Activated CD8-positive, alpha-beta memory T cell treated with anti-CD3 and anti-CD28 coated beads, Interleukin-2, amount 50 U/mL, for 48 hours (primary cell): ENCODE results near the gene ATPAF2.
A peak's percentile ranks its signal among the peaks of the same experiment; 100 is the strongest.
"Not testable (repeated sequence)": the region's sequence is repeated elsewhere in the genome, so short reads cannot be mapped to it uniquely, and the experiment has no call there.

Experiments
- DNase-seq: peaks from one replicate; pipeline ENCODE4 v3.0.0-alpha.2; 2020

ATPAF2 gene

GRCh38 chr17:18009609-18010420, 29.2 kb downstream of the ATPAF2 start:
- DNase-seq = no peak

- no peak for DNase-seq
These were observed 30.3 kb downstream of the ATPAF2 start for GRCh38 chr17:18008496-18009268.

- no peak for DNase-seq
These were observed 32.3 kb downstream of the ATPAF2 start for GRCh38 chr17:18006495-18007239.

DNA sequence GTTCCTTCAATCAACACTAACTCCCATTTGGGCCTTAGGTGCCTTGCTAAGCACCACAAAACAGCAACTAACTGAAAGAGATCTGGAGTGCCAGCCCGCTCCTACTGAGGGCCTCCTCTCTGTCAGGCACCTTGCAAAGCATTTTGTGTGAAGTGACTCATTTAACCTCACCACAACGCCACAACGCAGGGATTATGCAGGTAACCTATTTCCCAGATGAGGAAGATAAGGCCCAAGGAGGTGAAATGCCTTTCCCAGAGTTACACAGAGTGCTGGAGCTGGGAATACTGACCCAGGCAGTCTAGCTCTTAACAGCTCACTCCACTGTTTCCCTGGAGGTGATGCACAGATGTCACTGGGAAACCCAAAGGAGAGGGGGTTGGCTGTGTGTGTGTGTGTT, 33.5 kb downstream of the ATPAF2 start:
- no peak for DNase-seq

DNA sequence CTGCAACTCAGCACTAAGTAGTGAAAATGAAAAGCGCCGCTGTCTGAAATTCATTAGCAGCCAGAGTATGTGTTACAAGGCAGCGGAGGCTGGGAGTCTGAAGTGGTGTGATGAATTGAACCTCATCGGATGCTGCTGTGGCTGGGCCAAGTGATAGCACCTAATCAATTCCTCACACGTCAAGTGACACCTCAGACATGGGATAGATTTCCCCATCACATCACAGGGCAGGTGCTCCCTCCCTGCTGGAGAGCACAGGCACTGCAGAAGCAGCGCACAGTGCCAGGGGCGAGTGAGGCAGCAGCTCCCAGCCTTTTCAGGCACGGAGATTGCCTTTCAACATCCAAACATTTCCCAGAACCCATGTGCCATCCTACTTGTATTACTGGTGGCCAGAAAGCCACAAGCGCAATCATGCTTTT, 34.1 kb downstream of the ATPAF2 start:
- no peak for DNase-seq

DNA sequence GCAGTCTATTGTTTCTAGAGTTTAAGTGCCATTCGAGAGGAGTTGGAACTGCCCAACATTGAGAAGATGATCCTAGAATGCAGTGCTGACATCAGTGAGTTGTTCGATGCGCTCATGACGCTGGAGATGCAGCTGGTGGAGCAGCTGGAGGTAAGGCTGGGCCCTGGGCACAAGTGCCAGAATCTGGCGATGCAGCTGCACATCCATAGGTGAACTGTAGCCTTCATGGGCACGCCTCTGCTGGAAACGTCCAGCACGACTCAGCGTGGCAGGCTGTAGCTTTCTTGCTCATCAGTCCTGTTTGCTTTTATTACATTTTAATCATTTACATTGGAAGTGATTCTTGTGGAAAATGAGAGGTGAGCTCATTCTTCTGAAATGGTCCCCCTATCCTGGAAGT, 34.6 kb downstream of the ATPAF2 start:
- DNase-seq = no peak

DNA sequence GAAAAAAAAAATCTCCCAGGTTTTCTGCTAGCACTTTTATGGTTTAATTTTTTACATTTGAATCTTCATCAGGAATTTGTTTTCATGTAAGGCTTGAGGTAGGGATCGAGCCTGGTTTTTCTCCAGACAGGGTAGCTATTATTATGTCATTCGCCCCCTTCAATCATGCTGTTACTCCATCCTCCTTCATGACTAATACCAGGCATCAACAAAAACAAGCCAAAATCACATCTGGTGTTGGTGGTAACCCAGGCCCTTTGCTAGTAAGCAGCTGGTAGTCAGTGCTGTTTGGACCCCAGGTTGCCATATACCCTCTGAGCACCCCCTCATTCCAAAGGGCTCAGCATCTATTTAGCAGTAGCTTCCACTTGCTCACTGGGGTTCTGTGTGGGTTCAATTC, 36.8 kb downstream of the ATPAF2 start:
- no peak for DNase-seq

- no peak for DNase-seq
These were observed 38.9 kb downstream of the ATPAF2 start for GRCh38 chr17:18000030-18000408.

DNA sequence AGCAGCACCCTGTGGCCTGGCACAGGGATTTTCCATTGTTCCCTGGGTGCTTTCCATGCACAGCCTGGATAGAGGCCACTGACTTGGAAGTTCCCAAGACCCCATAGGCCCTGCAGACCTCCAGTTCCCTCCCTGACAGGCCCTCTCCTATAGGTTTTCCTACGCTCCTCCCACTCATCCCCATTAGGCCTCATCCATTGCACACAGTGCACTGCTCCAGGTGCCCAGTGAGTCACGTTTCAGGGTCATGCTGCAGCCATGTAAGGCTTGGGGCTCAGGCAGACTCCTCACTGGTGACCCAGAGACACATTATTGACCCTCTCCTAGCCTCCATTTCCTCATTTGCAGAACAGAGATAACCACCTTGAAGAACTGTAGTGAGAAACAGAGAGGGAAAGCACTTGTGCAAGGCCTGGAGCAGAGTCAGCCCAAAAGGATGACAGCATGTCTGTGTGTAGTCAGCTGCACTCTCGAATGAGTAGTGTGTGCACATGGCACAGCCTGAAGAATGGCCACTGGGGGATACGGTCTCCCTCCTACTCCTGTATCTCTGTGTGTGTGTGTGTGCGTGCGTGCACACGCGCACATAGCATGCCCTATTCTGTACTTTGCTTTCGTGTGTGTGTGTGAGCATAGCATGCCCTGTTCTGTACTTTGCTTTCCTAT, 39.5 kb downstream of the ATPAF2 start:
- DNase-seq = no peak

GRCh38 chr17:17998934-17999333, 40.0 kb downstream of the ATPAF2 start:
- DNase-seq = no peak

- not testable (repeated sequence) for DNase-seq
These were observed 43.1 kb downstream of the ATPAF2 start for GRCh38 chr17:17995887-17996286.

DNA sequence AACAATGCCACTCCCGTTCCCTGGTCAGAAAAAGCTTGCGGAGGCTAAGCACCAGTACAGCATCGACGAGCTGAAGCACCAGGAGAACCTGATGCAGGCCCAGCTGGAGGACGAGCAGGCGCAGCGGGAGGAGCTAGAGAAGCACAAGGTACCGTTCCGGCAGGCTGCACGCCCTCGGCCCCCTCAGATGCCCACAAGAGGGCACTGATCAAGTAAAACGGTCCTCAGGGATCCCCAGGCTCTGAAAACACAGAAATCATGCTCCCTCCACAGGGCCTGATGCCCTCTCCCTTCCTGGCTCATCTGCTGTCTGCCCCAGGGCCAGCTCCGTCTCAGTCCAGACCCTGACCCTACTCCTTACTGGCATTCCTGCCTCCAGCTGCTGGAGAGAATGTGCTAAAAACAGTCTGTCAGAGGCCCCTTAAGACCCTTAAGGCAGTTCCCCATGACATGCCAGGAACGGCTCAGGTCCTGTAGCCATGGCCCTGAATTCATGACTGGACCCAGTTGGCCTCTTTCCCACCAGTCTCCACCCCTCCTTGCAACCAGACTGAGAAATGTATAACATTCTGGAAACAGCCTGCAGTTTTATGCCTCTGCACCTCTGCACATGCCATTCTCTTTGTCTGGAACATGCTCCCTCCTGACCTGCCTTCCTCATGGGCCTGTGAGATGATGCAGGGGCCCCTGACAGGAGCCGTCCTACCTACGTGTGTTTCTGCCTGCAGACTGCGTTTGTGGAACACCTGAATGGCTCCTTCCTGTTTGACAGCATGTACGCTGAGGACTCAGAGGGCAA, 44.5 kb downstream of the ATPAF2 start:
- DNase-seq = peak; percentile 60

DNA sequence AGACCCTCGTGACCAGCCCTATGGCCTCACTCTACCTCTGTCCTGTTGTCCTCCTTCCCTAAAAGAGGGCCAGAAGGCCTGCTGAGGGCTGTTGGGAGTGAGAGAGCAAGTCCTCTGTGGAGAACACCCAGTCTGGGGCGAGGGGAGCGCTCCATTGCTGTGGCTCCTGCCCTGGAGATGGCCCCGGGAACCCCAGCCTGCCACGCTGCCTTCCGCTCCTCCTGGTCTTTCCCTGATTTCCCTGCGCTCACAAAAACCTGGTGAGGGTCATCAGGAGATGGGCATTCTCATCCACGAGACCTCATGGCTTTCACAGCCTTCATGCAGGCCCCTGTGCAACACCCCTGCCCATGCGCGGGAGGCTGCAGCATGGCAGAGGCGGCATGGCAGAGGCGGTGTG, 45.1 kb downstream of the ATPAF2 start:
- no peak for DNase-seq

DNA sequence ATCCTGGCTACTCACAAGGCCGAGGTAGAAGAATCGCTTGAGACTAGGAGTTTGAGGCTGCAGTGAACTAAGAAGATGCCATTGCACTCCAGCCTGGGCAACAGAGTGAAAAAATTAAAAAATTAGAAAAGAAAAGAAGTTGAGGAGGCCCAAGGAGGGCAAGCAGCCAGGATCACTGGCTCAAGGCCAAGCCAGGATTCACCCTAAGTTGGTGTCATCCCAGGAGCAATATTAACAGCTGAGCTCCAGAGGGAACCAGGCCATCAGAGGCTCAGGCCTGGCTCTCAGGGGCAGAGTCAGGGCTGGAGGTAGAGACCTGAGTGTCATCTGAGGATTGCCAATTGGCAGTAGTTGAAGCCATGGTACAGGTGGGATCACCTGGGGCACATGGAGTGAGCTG, 45.6 kb downstream of the ATPAF2 start:
- no peak for DNase-seq

DNA sequence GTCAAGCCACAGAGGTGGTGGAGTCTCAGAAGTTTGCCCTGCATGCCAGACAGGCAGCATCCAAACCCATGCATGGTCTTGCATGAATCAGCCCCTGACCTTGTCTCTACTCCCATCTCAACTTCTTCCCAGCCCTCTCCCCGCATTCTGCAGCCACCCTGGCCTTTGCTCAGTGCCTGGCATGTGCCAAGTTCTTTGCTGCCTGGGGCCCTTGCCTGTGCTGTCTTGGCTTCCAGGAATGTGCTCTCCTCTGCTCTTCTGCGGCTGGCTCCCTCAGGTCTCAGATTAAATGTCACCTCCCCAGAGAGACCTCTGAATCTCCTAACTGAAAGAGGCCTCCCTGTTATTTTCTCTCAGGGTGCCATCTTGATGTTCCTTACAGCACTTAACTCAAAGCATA, 48.7 kb downstream of the ATPAF2 start:
- no peak for DNase-seq

- DNase-seq = no peak
These were observed 49.4 kb downstream of the ATPAF2 start for GRCh38 chr17:17989618-17990017.

GRCh38 chr17:17989081-17989480, 49.9 kb downstream of the ATPAF2 start:
- DNase-seq = no peak

- no peak for DNase-seq
These were observed 50.5 kb downstream of the ATPAF2 start for GRCh38 chr17:17988427-17988945.

GRCh38 chr17:17987901-17988300, 51.1 kb downstream of the ATPAF2 start:
- no peak for DNase-seq

DNA sequence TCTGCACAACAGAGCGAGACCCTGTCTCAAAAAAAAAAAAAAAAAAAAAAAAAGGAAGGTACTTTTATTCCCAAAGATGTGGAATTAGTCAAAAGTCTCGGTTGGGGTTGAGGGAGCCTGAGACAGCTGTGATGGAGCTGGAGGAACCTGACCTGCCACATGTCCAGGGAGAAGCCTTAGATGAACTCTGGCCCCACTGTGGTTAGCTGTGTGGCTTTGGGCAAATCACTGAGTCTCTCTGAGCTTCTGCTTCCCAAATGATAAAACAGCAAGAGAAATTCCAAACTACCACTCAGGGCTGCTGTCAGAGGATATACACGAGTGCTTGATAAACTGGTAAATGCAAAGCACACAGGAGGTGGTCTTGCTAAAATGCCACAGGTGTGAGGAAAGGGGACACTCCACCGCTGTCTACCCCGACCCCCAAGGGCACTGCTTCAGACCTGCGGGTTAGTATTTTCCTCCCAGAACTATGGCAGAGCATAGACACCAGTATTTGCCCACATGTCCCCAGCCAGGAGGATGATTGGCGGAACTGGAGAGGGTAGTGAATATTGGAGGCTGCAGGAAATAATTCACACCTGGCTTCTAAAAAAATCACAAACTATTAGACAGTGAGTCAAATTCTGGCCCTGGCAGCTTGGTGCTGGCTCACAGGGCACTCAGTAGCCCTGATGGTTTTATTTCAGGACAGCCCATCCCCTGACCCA, 51.6 kb downstream of the ATPAF2 start:
- DNase-seq = no peak

GRCh38 chr17:17985555-17985954, 53.4 kb downstream of the ATPAF2 start:
- no peak for DNase-seq
